ENCODE measurements around the gene RNF43.

The RNF43 gene

GRCh38 chr17:58417300-58418092 is at the start of gene RNF43:
Gene RNF43 (minus strand): TSS chr17:58417534. CDS start chr17:58415577, 1,957 bp downstream.
- DNase-seq, result peak; percentile 94

DNA sequence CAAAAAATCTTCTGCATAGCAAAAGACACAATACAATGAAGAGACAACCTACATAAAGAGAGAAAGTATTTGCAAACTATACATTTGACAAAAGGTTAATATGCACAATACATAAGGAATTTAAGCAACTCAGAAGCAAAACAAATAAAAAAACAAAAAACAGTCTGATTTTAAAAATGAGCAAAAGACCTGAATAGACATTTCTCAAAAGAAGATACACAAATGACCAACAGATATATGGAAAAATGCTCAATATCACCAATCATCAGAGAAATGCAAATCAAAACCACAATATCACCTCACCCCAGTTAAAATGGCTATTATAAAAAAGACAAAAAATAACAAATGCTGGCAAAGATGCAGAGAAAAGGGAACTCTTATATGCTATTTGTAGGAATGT is 38.2 kb upstream of the RNF43 start:
- no peak for DNase-seq

- DNase-seq, result no peak
Measured at GRCh38 chr17:58452738-58453137, 35.4 kb upstream of the RNF43 start.

DNA sequence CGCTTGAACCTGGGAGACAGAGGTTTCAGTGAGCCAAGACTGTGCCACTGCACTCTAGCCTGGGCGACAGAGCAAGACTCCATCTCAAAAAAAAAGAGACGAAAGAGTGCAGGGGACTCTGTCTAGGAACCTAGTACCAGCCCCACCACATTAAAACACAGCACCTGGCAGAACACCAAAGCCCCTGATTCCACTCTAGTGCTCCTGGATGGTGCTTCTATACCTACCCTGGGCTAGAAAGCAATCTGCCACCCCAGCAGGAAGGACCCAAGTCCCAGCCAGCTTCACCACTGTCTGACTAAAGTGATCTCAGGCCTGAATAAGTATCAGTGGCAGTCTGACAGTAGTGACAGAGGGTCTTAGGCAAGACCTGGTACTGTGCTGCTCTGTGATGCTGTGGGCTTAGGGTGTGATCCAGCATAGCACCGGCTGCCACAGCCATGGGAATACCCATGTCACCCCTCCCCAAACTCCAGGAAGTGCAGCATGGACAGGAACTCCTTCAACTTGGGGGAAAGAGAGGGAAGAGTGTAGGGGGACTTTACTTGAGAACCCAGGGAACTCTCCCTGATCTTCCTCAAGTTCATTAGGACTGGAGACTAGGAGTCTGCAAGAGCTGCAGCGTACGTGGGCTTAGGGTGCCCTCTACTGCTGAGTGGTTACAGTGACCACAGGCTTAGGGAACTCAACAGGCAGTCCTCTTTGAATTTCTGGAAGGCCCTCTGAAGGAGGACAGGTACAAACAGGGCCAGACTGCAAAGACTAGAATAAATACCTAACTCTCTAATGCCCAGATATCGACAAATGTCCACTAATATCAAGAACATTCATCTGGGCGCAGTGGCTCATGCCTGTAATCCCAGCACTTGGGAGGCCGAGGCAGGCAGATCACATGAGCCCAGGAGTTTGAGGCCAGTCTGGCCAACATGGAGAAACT is 30.0 kb upstream of the RNF43 start:
- DNase-seq, result peak; percentile 84

DNA sequence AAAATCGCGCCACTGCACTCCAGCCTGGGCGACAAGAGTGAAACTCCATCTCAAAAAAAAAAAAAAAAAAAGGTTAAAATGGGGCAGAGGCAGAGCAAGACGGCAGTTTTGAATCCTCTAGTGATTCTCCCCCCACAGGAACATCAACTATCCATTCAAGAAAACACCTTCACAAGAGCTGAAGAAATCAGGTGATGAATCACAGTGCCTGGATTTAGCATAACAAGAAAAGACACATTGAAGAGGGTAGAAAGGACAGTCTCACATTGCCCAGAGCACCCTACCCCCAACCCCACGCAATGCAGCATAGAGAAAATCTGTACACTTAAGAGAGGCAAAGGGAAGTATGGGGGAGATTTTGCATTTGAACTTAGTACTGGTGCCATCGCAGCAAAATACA is 28.8 kb upstream of the RNF43 start:
- no peak for DNase-seq

GRCh38 chr17:58436805-58437239 is 19.5 kb upstream of the RNF43 start:
- no peak for DNase-seq

DNA sequence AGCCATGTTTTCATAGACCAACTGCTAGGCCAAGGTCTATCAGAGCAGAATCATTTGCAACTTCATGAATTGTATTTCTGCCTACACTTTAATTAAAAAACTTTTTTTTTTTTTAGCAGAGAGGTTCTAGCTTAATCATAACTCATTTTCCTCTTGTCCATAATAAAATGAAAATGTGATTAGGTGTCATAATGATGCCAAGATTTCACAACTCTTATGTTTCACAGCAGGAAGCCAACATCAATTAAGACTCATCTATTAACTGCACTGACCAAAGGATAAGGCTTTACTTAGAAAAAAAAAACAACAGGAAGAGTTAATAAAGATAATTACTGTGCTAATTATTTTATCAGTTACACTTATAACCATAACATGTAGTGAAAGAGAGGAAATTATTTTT is 18.9 kb upstream of the RNF43 start:
- no peak for DNase-seq

- DNase-seq, result no peak
Measured at GRCh38 chr17:58432806-58433573, 15.7 kb upstream of the RNF43 start.

DNA sequence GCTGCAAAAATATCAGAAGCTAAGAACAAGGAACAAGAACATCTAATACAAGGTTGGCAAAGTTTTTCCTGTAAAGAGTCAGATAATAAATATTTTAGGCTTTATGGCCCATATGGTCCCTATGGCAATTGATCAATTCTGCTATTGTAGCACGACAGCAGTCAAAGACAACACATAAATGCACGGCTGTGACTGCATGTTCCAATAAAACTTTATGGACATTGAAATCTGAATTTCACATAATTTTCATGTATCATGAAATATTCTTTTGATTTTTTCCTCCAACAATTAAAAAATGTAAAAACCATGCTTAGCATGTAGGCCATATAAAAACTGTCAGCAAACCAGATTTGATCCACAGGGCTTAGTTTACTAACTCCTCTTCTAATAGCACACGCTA is 10.5 kb upstream of the RNF43 start:
- DNase-seq, result no peak

DNA sequence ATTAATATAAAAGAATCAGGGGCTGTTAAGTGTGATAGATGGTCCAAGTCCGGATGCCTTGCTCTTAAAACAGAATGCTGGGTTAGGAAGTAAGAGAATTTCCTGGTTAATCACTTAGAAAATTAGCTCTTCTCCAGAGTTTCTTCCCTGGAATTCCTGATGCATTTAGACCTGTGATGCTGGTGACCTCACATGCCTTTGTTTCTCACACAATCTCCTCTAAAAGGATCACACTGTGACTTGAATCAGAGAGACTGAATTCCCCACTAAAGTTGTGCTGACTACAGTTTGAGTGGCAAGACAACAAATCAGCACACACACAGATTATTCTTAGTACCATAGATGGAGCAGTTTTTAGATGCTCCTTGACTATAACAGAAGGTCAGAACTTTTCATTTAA is 4.4 kb upstream of the RNF43 start:
- no peak for DNase-seq

DNA sequence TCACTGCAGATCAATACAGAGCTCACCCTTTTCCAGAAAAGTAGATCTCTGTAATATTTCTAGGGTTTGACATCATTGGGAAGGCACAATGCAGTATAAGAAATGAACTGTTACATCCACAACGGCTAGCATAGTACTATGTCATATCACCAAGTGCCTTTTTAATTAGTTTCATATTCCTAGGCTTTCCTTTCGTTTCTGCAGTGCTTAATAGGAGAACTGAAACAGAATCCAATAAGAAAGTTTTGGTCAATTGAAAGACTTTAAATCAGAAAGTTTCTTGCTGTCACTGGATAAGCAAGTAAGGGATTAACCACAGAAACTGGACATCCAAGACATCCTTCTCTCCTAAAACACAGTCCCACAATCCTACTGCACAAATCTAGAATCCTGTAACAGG is 3.5 kb upstream of the RNF43 start:
- DNase-seq, result no peak

- DNase-seq, result no peak
Measured at GRCh38 chr17:58416937-58417299, 416 bp downstream of the RNF43 start.

DNA sequence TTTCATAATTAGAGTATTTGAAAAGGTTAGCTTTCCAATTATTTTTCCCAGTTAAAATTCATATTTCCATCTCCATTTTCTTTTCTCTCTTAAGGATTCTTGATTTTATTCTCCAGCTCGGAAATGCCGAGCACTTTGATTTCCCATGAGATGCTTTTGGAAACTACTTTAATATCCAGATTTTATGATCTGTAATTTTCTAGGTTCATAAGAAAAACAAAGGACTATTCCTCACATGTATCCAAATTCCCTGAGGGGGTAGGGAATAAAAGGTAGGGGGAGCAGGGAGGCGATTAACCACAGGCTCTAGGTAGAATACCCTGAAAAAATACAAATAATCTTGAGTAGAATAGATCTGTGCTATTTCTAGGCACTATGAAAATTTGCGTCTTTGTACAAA is 938 bp downstream of the RNF43 start:
- DNase-seq, result no peak

- peak; percentile 26 for DNase-seq
Measured at GRCh38 chr17:58415371-58416055, 1.8 kb downstream of the RNF43 start.

DNA sequence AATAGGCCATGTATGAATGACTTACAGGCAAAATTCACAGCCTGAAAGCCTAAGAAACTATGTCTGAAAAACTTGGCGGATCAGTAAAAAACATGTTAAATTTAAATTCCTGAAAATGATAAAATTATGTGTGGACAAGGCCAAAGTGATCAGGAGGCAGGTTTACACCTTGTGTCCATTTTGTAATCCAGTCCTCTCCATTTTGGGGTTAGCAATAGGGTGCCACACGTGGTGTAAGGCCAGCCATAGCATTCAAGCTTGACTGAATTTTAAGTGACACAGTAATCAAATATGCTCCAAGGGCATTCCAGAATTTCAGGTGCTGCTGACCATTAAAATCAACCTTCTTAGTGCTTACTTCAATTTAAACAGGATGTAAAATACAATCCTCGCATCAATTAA is 2.7 kb downstream of the RNF43 start:
- DNase-seq, result no peak

DNA sequence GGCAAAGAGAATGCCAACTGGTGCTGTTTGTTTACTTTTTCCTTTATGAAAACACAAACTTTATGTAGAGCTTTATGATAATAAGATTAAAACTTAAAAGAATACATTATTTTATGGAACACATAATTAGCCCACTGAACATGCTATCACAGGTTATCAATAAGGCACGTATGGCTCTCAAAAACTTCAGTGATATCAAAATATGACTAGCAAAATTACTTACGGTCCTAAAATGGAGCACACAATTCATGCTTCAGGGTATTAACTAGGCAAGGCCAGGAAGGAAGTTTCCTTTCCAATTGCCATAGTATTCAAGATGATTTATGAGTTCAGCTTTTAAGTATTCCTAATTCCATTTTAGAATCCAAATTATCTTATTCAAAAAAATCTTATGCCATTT is 3.6 kb downstream of the RNF43 start:
- DNase-seq, result no peak

GRCh38 chr17:58412961-58413586 is 4.3 kb downstream of the RNF43 start:
- no peak for DNase-seq

- no peak for DNase-seq
Measured at GRCh38 chr17:58412064-58412703, 5.2 kb downstream of the RNF43 start.

GRCh38 chr17:58411408-58411894 is 5.9 kb downstream of the RNF43 start:
- no peak for DNase-seq

DNA sequence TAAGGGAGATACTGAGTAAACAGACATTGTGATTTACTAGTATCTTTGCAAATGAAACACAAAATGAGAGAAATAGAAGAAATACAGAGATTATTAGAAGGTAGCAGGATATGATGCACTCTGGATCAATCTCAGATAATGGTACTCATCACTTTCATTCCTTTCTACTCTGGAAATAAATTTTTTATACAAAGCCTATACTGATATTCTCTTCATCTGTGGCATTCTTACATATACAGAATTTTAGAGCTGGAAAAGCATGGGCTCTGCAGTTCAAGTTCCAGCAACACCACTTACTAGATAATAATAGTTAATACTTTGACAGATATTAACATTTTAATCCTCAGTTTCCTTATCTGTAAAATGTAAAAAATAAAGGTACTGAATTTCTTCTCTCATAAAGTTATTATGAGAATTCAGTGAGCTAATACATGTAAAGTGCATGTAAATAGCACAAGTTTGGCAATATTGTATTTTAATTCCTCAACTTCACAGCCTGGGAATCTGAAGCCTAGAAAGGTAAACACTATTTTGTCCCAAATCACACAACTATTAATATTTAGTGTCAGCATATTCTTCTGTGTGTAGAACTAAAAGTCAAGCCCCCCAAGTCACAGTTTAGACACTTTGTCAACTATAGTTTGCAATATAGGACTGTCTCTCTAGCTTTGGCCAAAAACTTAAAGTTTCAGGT is 6.5 kb downstream of the RNF43 start:
- no peak for DNase-seq

- no peak for DNase-seq
Measured at GRCh38 chr17:58409432-58409831, 7.9 kb downstream of the RNF43 start.
